Panc1 (cell line): ENCODE data around the gene BORCS8.
"Not testable (repeated sequence)": the region's sequence is repeated elsewhere in the genome, so short reads cannot be mapped to it uniquely, and the experiment has no call there.

Experiments
- SIN3A ChIP-seq: IDR thresholded peaks from 2 replicates; pipeline ENCODE4 v1.6.1; 2012; ENCODE audit warnings: low read depth, mild to moderate bottlenecking, low read length, moderate library complexity, borderline replicate concordance; ENCODE audit not compliant: insufficient read depth
- TF ChIP-seq, protein P1 (sequence below): fragments of 450-650 bp; IDR thresholded peaks from 2 replicates; pipeline ENCODE4 v1.5.1; 2017; ENCODE audit warnings: mild to moderate bottlenecking
- TF ChIP-seq, protein P2 (sequence below), 2 experiments: IDR thresholded peaks; 2 replicates each; pipeline ENCODE4 v1.6.1; 2011 to 2012; ENCODE audit warnings: low read depth in 2 of 2, control low read depth in 1 of 2, low read length in 1 of 2, mild to moderate bottlenecking in 1 of 2, moderate library complexity in 1 of 2; ENCODE audit not compliant: insufficient read depth in 1 of 2

DNA sequence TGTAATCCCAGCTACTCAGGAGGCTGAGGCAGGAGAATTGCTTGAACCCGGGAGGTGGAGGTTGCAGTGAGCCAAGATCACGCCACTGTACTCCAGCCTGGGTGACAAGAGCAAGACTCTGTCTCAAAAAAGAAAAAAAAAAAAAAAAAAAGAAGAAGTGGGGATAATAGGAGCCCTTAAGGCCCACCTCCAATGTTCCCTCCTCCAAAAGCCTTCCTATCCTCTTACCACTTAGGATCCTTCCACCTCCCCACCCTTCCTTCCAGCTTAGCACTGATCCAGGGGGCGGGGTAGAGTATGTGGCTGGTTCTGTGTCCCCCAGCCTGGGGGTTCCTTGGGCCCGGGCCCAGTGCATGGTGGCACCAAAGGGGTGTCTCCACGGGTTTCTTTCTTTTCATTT, 18.7 kb downstream of the BORCS8 start:
- TF ChIP-seq, protein P1, sequence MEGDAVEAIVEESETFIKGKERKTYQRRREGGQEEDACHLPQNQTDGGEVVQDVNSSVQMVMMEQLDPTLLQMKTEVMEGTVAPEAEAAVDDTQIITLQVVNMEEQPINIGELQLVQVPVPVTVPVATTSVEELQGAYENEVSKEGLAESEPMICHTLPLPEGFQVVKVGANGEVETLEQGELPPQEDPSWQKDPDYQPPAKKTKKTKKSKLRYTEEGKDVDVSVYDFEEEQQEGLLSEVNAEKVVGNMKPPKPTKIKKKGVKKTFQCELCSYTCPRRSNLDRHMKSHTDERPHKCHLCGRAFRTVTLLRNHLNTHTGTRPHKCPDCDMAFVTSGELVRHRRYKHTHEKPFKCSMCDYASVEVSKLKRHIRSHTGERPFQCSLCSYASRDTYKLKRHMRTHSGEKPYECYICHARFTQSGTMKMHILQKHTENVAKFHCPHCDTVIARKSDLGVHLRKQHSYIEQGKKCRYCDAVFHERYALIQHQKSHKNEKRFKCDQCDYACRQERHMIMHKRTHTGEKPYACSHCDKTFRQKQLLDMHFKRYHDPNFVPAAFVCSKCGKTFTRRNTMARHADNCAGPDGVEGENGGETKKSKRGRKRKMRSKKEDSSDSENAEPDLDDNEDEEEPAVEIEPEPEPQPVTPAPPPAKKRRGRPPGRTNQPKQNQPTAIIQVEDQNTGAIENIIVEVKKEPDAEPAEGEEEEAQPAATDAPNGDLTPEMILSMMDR: not testable (repeated sequence)
- TF ChIP-seq SIN3A: not testable (repeated sequence)
- TF ChIP-seq, protein P2, sequence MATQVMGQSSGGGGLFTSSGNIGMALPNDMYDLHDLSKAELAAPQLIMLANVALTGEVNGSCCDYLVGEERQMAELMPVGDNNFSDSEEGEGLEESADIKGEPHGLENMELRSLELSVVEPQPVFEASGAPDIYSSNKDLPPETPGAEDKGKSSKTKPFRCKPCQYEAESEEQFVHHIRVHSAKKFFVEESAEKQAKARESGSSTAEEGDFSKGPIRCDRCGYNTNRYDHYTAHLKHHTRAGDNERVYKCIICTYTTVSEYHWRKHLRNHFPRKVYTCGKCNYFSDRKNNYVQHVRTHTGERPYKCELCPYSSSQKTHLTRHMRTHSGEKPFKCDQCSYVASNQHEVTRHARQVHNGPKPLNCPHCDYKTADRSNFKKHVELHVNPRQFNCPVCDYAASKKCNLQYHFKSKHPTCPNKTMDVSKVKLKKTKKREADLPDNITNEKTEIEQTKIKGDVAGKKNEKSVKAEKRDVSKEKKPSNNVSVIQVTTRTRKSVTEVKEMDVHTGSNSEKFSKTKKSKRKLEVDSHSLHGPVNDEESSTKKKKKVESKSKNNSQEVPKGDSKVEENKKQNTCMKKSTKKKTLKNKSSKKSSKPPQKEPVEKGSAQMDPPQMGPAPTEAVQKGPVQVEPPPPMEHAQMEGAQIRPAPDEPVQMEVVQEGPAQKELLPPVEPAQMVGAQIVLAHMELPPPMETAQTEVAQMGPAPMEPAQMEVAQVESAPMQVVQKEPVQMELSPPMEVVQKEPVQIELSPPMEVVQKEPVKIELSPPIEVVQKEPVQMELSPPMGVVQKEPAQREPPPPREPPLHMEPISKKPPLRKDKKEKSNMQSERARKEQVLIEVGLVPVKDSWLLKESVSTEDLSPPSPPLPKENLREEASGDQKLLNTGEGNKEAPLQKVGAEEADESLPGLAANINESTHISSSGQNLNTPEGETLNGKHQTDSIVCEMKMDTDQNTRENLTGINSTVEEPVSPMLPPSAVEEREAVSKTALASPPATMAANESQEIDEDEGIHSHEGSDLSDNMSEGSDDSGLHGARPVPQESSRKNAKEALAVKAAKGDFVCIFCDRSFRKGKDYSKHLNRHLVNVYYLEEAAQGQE (IDR thresholded peaks at IDR 0.05; ENCODE audit: insufficient read depth in 1 of 2, low read depth in 2 of 2, low read length in 1 of 2): not testable (repeated sequence)
